T follicular helper cell (primary cell): Measurements from ENCODE around the gene SLC36A3.
"Not testable (repeated sequence)": the region's sequence is repeated elsewhere in the genome, so short reads cannot be mapped to it uniquely, and the experiment has no call there.

Source experiments
- DNase-seq: peaks from one replicate; pipeline ENCODE4 v3.0.0-alpha.2; 2020; ENCODE audit warnings: low read depth

The SLC36A3 gene

DNA sequence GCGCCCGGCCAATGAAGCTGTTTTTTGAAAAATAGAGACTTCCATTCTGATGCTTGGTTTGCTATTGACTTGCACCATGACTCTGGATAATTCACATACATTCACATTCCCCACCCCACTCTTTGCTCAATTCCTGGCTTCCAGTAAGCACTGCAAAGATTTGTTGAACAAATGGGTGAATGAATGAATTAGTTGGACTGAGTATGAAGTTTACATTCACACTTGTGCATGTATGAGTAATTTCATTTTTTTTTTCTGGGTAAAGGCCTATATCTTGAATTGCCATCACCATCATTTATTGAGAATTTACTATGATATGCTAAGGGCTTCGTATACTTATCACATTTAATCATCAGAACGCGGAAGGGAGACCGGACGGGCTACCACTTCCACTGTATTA lies 65.9 kb downstream of the SLC36A3 start:
- no peak for DNase-seq

DNA sequence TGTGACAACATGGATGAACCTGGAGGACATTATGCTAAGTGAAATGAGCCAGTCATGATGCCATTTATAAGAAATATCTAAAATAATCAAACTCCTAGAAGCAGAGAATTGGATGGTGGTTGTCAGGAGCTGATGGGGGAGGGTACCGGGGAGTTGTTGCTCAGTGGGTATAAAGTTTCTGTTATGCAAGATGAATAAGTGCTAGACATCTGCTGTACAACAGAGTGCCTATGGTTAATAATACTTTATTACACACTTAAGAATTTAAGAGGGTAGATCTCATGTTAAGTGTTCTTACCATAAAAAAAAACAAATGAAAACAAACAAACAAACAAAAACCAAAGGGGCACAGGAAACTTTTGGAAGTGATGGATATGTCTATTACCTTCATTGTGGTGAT lies 66.7 kb downstream of the SLC36A3 start:
- DNase-seq = no peak

DNA sequence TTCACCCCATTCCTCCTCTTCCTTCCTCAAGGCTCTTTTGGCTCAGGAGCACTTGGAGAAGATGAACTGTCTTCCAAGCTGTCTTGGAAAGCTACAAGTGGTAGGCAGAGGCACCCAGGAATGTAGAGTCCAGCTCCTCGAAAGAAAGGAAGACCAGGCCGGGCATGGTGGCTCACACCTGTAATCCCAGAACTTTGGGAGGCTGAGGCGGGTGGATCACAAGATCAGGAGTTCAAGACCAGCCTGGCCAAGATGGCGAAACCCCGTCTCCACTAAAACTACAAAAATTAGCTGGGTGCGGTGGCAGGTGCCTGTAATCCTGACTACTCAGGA lies 68.4 kb downstream of the SLC36A3 start:
- DNase-seq = not testable (repeated sequence)

GRCh38 chr5:151234476-151235238 lies 68.9 kb downstream of the SLC36A3 start:
- DNase-seq = no peak

DNA sequence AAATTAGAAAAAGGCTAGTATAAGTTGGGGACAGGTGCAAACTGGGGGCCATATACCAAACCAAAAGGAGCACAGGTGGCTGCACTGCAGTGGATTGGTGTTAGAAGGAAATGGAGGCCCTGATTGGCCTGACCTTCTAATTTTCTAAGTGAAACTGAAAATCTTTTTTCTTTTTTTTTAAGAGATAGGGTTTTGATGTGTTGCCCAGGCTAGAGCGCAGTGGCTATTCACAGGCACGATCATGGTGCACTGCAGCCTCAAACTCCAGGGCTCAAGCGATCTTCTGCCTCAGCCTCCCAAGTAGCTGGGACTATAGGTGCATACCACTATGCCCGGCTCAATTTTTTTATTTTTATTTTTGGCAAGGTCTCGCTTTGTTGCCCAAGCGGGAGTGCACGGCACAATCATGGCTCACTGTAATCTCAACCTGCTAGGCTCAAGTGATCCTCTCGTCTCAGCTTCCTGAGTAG lies 69.9 kb downstream of the SLC36A3 start:
- DNase-seq = no peak

GRCh38 chr5:151231359-151231758 lies 72.2 kb downstream of the SLC36A3 start:
- no peak for DNase-seq

GRCh38 chr5:151230048-151230680 lies 73.4 kb downstream of the SLC36A3 start:
- DNase-seq = no peak

GRCh38 chr5:151228986-151229385 lies 74.6 kb downstream of the SLC36A3 start:
- no peak for DNase-seq

- no peak for DNase-seq
These were observed 75.6 kb downstream of the SLC36A3 start for GRCh38 chr5:151227918-151228447.
